Nephron progenitor cell (in vitro differentiated cells): Measurements from ENCODE around the gene NBAS.

Source experiments
- DNase-seq: peaks from one replicate; pipeline ENCODE4 v3.0.0; 2021
- H3K27ac Mint-ChIP-seq: 2 replicates; pipeline ENCODE4 v1.8.0; 2021; ENCODE audit warnings: mild to moderate bottlenecking, moderate library complexity, mixed read lengths
- H3K27me3 Mint-ChIP-seq: 2 replicates; pipeline ENCODE4 v1.8.0; 2021; ENCODE audit warnings: mild to moderate bottlenecking, low read depth, mixed read lengths; ENCODE audit not compliant: poor library complexity
- H3K36me3 Mint-ChIP-seq: 2 replicates; pipeline ENCODE4 v1.8.0; 2021; ENCODE audit warnings: low read depth, mixed read lengths
- H3K4me1 Mint-ChIP-seq: 2 replicates; pipeline ENCODE4 v1.8.0; 2021; ENCODE audit warnings: mixed read lengths
- H3K4me3 Mint-ChIP-seq: 2 replicates; pipeline ENCODE4 v1.8.0; 2021; ENCODE audit warnings: mild to moderate bottlenecking, moderate library complexity, mixed read lengths
- H3K9me3 Mint-ChIP-seq: 2 replicates; pipeline ENCODE4 v1.8.0; 2021; ENCODE audit warnings: mild to moderate bottlenecking, moderate library complexity, mixed read lengths
- CTCF ChIP-seq: fragments of 200-600 bp; sonication (generic); IDR thresholded peaks from 2 replicates; pipeline ENCODE4 v1.5.0; 2021; ENCODE audit warnings: antibody characterized with exemption

NBAS gene

GRCh38 chr2:15560988-15561573, at the start of gene NBAS:
Gene NBAS (minus strand): TSS chr2:15561334. CDS start chr2:15561304, 30 bp downstream.
- peak within 1 kb of the TSS; percentile 99 for H3K27ac Mint-ChIP-seq
- peak; percentile 76 for DNase-seq
- H3K9me3 Mint-ChIP-seq = no peaks in the 10 kb centered on the region
- peak within 1 kb of the TSS; percentile 98 for H3K4me3 Mint-ChIP-seq
- peaks cover 5% of the 10 kb centered on the region for H3K27me3 Mint-ChIP-seq
- TF ChIP-seq CTCF = no peak
- H3K4me1 Mint-ChIP-seq = peaks cover 66% of the 10 kb centered on the region
- H3K36me3 Mint-ChIP-seq = peaks cover 2% of the 10 kb centered on the region

GRCh38 chr2:15610430-15610952, 49.4 kb upstream of the NBAS start:
- no peak overlapping the region for H3K27ac Mint-ChIP-seq
- peaks cover 27% of the 10 kb centered on the region for H3K9me3 Mint-ChIP-seq
- H3K4me1 Mint-ChIP-seq = no peaks in the 10 kb centered on the region
- no peaks in the 10 kb centered on the region for H3K27me3 Mint-ChIP-seq
- H3K36me3 Mint-ChIP-seq = peaks cover 80% of the 10 kb centered on the region
- H3K4me3 Mint-ChIP-seq = peak overlapping the region; percentile 18
- DNase-seq = no peak
- no peak for TF ChIP-seq CTCF

- H3K27me3 Mint-ChIP-seq = peaks cover 4% of the 10 kb centered on the region
- peaks cover 80% of the 10 kb centered on the region for H3K36me3 Mint-ChIP-seq
- H3K27ac Mint-ChIP-seq = no peak overlapping the region
- no peaks in the 10 kb centered on the region for H3K4me1 Mint-ChIP-seq
- peaks cover 27% of the 10 kb centered on the region for H3K9me3 Mint-ChIP-seq
- TF ChIP-seq CTCF = no peak
- no peak for DNase-seq
- no peak overlapping the region for H3K4me3 Mint-ChIP-seq
Measured at GRCh38 chr2:15609341-15610042, 48.4 kb upstream of the NBAS start.

- Mint-ChIP-seq H3K4me3 (no peak overlapping the region), H3K36me3 (peaks cover 80% of the 10 kb centered on the region), H3K27me3 (peaks cover 4% of the 10 kb centered on the region), H3K27ac (no peak overlapping the region), H3K9me3 (peaks cover 24% of the 10 kb centered on the region), H3K4me1 (no peaks in the 10 kb centered on the region)
- no peak for DNase-seq
- TF ChIP-seq CTCF = no peak
Measured at GRCh38 chr2:15608392-15608761, 47.2 kb upstream of the NBAS start.

- no peak overlapping the region for H3K27ac Mint-ChIP-seq
- peaks cover 4% of the 10 kb centered on the region for H3K27me3 Mint-ChIP-seq
- H3K9me3 Mint-ChIP-seq = peaks cover 18% of the 10 kb centered on the region
- TF ChIP-seq CTCF = no peak
- H3K36me3 Mint-ChIP-seq = peaks cover 80% of the 10 kb centered on the region
- no peak for DNase-seq
- H3K4me3 Mint-ChIP-seq = no peak overlapping the region
- no peaks in the 10 kb centered on the region for H3K4me1 Mint-ChIP-seq
Measured at GRCh38 chr2:15607709-15608391, 46.7 kb upstream of the NBAS start.
